GM12873 (cell line): ENCODE results near the gene SLC25A13.

Source experiments
- TF ChIP-seq, protein P1 (sequence below): IDR thresholded peaks from 2 replicates; pipeline ENCODE4 v1.5.1; 2012; ENCODE audit warnings: low read depth, mild to moderate bottlenecking, moderate library complexity, low read length, control low read depth; ENCODE audit not compliant: insufficient read depth; ENCODE audit errors: missing control alignments

SLC25A13 gene

DNA sequence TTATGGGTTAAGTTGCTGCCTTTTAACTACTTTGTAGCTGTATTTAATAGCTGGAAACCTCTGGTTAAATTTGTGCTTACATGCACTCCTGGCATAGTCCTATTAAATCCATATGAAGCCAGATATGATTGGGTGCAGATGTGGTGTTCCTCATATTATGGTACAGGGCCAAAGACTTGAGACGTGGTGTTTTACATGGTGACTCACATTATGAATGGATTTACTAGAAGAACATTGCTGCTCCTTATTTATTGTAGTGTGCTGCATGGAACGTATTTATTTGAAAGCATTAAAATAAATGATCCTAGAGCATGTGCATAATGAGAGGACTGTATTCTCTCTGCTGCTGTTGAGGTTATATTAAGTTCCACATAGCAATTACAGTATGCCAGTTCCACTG, 224.1 kb downstream of the SLC25A13 start:
- TF ChIP-seq, protein P1, sequence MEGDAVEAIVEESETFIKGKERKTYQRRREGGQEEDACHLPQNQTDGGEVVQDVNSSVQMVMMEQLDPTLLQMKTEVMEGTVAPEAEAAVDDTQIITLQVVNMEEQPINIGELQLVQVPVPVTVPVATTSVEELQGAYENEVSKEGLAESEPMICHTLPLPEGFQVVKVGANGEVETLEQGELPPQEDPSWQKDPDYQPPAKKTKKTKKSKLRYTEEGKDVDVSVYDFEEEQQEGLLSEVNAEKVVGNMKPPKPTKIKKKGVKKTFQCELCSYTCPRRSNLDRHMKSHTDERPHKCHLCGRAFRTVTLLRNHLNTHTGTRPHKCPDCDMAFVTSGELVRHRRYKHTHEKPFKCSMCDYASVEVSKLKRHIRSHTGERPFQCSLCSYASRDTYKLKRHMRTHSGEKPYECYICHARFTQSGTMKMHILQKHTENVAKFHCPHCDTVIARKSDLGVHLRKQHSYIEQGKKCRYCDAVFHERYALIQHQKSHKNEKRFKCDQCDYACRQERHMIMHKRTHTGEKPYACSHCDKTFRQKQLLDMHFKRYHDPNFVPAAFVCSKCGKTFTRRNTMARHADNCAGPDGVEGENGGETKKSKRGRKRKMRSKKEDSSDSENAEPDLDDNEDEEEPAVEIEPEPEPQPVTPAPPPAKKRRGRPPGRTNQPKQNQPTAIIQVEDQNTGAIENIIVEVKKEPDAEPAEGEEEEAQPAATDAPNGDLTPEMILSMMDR = no peak

DNA sequence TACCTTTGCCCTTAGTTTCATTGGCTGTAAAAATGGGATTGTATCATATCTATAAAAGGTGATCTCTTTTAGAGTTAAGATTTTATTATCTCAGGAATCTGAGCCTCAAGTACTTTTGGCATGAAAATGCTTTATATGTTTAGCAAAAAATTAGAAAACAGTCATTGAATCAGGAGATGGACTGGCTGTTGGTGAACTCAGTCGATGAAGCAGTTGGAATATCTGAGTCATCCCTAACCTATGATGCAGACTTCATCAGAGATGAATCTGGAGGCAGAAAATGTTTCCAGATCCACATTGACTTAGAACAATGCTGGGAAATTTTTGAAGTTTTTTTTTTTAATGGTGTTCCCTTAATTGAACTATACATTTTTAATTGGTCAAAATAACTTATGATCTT, 228.5 kb downstream of the SLC25A13 start:
- TF ChIP-seq, protein P1 = no peak

DNA sequence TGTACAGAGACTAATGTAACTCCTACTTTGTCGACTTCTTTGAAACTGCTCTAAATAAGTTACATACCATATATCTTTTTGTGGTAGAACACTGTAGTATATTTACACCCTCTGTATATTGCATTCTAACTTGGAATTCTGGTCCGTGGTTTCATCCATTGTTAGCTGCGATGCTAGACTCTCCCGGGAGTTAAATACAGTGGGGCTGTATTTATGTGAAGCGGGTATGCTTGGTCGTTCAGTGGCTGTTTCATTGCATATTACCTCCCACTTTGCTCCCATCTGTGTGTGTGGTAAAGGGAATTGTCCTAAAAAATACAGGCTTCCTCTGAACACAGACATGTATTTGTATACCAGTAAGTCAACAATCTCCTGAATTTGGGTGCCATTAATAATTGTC, 231.1 kb downstream of the SLC25A13 start:
- TF ChIP-seq, protein P1 = no peak

DNA sequence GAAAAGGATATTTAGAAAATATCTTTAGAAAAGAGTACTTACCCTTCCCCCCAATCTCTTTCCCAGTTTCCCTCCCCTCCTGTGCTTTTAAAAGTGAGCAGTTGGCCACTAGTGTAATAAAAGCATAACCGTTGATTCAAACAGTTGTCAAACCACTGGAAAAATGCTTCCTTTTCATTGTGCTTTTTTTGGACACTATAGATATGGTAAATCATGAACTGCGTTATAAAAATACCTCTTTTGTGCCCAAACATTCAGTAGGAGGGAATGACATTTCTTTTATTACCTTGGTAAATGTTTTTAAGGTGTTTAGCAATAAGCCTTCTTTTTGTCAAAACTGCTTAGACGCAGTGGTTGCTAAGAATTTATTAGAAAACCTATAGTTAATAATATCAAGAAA, 232.4 kb downstream of the SLC25A13 start:
- TF ChIP-seq, protein P1 = no peak

DNA sequence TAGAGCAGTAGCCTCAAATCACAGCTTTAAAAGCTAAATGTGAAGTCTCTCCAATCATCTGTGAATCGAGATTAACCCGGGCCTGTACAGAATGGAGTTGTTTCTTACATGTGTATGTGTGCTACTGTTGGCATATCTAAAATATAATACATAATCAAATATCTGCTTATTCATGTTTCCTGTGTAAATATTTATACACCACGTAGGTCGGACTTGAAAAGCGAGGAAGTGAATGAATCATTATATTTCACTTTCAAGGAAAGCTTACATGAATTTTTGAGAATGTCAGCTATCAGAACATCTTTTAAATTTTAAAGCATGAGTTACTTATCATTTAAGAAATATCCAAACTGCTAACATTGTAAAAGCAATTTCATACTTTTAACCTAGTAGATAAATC, 233.3 kb downstream of the SLC25A13 start:
- TF ChIP-seq, protein P1 = no peak

DNA sequence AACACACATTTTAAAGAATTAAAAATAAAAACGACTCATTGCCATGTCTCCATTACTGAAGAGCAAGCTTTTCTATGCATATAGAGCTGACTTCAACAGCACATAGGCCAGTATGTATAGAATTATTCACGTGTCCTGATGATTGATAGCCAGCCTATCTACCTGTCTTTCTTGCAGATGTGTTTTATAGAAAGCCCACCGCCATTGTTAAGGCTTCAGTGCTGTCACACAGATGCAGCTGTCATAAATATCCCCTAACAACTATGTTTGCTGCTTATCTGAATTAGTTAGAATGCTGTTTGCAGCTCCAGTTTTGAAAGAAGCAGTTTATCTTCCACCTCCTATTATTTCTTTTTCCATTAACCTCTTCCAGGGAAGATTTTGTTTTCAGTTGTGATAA, 235.9 kb downstream of the SLC25A13 start:
- TF ChIP-seq, protein P1 = no peak

DNA sequence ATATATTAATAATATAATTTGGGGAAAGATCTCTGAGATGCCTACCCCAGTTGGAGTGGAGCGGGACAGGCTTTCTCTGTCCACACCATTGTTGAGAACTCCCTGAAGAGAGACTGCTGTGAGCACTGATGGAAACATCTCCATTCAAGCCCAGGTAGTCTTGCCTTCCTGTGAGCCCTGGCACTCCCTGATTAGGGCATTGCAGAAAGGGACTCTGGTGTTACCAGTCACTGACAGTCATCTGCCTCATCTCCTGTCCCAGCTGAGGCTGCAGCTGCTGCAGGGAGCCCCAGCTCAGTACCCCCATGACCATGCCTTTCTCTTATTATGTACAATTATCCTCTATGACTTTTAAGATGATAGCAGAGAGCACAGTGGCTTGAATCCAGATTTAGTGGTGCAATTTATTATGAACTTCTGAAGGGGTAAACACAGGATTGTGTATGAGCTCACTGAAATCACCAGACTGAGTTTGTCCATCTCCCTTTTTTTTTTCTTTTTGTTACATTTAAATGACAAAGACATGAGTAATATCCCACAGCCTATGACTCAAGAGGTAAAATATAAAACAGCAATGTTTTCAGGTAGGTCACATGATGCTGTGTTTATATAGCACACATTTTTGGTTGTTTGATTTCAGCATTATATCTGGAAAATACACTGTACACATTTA, 236.9 kb downstream of the SLC25A13 start:
- TF ChIP-seq, protein P1 = no peak

DNA sequence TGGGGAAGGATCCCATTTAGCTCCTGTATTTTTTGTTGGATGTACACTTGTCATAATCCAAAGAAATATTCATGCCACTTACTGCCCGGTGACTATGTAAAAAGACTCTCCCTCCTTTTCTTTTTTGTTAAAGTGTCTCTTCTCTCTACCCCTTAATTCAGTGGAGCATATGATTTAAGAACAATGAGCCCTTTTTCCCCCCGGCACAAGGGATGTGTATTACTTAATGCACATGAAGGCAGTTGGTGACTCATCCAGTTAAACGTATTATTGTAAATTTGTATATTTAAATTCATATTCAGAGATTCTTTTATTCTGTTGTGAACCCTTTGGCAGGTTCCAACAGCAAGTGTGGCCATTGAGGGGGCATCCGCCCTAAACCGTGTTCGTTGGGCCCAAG, 241.9 kb downstream of the SLC25A13 start:
- TF ChIP-seq, protein P1 = no peak
